HG03045 (cell line): ENCODE results near the gene SLC8A3.

ENCODE experiments used
- ATAC-seq: cut with Tn5 transposase; IDR thresholded peaks from one replicate; pipeline ENCODE4 v1.9.1; 2021; ENCODE audit warnings: mild to moderate bottlenecking, moderate library complexity; ENCODE audit not compliant: unreplicated experiment

SLC8A3 gene

DNA sequence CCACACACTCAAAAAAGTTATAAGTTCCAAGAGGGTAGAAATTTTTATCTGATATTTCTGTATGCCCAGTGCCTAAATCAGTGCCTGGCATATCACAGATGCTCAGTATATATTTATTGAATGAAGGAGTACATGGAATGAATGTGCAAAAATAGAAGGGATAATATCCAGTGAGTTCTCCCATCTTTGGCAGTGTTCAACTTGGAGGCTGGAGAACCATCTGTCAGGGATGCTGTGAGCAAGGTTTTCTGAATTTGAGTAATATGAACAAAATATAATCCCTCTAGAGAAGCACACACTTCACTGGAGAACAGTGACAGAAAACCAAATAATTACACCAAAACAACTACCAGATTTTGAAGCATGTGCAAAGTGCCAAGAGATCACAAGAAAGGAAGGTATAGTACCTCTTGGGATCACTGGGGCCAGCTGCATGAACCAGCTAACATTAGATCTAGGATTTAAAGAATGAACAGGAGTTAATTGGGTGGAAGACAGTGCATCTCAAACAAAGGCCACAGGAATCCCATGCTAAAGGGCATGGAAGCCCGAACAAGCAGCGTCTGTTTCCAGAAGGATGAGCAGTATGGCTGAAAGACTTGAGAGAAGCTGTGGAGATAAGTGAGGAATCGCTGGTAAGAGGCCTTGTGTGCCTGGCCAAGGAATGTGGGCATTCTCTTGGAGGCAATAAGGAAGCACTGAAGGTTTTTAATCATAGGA, 11.5 kb downstream of the SLC8A3 start:
- ATAC-seq = no peak

GRCh38 chr14:70173569-70173968, 15.2 kb downstream of the SLC8A3 start:
- no peak for ATAC-seq

DNA sequence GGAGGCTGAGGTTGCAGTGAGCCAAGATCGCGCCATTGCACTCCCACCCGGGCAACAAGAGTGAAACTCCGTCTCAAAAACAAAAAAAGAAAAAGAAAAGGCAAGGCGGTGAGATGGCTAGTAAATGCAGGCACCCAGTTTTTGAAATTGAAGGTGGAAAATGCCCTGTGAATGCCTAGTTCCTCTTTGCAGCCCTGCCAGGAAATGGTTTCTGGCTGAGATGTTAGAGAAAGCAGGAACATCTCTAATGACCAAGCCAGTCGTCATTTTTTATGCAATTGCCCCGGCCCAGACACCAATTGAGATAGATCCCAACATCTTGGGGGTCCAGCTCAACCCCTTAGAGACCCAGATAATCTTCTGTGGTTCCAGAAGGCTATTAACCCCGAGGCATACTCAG, 17.0 kb downstream of the SLC8A3 start:
- no peak for ATAC-seq

- no peak for ATAC-seq
Measured at GRCh38 chr14:70170976-70171375, 17.8 kb downstream of the SLC8A3 start.

DNA sequence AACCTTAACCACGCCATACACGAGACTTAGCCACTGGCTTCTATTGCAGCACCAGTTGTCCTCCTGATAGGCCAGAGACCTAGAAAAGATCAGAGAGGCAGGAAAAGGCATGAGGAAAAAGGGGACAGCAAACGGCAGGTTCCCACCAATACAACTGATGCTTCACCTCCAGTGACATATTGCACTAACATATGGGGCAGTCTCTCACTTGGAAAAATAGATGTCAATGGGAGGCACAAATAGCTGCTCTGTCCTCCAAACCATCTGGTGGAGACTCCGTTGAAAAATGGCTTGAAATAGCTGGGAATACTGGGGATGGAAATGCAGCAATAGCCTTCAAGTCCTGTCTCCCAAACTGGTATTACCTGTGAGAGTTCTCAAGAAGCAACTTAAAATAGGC, 20.3 kb downstream of the SLC8A3 start:
- no peak for ATAC-seq

GRCh38 chr14:70166530-70167203, 22.1 kb downstream of the SLC8A3 start:
- no peak for ATAC-seq

GRCh38 chr14:70162358-70162757, 26.4 kb downstream of the SLC8A3 start:
- no peak for ATAC-seq

GRCh38 chr14:70156592-70156991, 32.2 kb downstream of the SLC8A3 start:
- no peak for ATAC-seq

- no peak for ATAC-seq
Measured at GRCh38 chr14:70152704-70153103, 36.0 kb downstream of the SLC8A3 start.

GRCh38 chr14:70152081-70152480, 36.7 kb downstream of the SLC8A3 start:
- ATAC-seq = no peak

DNA sequence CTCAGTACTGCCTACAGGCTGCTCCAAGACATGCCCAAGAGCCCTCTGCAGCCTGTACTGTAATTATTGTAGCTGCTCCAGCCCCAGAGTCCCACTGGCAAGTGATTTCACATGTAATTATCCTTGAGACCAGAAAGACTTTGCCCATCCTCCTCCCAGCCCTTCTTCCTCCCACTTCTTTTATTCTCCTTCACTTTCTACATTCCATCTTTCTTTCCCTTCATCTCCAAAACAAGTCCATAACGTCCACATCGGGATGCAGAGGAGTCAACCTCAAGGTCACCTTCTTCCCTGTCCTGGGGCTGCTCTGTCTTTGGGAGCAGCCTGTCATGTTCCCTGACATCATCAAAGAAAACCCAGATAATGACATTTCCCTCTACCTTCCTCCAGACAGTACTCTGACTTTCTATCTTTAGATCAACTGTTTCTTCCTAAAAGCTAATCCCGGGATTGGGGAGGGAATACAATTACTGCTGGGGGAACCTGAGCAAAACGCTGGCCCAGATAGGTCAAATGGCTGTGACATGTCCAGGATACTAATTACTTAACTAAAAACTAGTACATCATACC, 39.1 kb downstream of the SLC8A3 start:
- no peak for ATAC-seq

- ATAC-seq = no peak
Measured at GRCh38 chr14:70148911-70149595, 39.7 kb downstream of the SLC8A3 start.

DNA sequence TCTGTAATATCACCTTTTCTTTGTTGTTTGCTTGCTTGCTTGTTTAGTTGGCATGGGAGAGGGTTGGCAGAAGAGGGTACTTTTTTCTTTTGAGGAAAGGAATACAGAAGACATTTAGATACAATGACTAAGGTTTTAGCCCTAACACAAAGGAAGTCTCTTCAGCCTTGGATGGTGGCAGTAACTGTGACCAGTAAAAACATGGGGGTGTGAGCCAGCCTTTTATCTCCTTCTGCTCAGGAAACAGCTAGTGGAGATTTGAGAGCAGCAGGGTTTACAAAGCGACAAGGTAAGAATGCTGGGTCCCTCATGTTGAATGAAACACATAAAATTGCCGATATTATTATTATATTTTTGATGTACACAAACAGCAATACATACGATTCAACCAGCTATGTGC, 40.4 kb downstream of the SLC8A3 start:
- ATAC-seq = no peak

DNA sequence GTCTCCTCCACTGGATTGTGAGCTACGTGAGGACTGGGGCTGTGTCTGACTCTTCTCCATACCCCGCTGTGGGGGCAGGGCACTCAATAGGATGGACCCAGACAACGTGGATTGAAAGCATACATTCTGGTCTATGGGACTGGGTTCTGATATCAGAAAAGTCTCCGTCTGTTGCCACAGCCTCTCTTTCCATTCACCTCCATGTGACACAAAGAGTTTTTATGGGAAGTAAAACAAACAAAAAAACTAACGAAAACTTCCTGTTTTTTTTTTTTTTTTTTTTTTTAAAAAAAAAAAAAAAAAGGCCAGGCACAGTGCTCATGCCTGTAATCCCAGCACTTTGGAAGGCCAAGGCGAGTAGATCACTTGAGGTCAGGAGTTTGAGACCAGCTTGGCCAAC, 44.7 kb downstream of the SLC8A3 start:
- no peak for ATAC-seq

DNA sequence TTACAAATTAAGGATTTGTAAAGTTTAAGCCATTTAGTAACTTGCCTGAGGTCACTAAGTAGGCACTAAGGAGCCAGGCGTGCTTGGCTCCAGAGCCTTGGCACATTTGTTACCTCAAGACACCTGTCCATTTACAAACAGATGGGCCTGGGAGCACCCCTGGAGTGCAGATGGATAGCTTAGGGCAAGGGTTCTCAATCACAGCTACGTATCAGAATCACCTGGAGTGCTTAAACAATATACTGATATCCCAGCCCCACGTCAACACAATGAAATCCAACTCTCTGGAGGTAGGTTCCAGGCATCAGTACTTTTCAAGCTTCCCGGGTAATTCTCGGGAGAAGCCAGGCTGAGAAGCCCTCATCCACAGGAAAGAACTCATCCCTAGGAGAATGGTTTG, 45.4 kb downstream of the SLC8A3 start:
- ATAC-seq = no peak

DNA sequence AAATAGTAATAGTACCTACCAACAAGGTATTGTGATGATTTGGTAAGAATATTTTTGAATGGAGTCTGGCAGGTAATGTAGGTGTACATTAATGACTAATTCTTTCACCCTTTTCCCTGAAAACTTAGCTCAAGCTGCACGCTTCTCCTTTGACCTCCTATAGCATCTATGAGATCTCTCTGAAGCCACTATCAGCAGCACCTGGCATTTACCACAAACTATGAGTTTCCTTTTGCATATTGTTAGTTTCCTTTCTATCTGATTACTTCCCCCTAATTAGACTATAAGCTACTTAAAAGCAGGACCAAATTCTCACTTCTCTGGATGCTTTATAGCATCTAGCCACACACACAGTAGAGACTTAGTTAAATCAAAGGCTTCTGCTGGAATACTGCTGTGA, 48.1 kb downstream of the SLC8A3 start:
- no peak for ATAC-seq

- no peak for ATAC-seq
Measured at GRCh38 chr14:70139384-70139783, 49.4 kb downstream of the SLC8A3 start.

GRCh38 chr14:70137788-70138187, 51.0 kb downstream of the SLC8A3 start:
- no peak for ATAC-seq

DNA sequence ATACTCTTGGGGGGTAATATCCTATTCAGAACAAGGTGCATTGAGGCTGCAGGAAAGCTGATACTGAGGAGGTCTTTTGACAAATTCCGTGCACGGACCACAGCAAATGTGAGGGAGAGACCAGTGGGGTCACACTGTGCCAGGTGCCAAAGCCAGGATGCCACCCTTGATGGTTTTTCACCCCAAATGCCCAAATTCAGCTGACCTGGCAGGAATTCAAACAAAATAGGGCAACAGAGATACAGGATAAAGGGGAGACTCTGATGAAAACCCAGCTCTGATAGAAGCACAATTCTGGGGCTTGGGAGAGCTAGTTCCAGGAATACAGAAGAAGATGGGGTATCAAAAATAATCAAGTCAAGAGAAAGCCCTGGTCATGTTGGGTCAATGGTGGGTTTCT, 55.3 kb downstream of the SLC8A3 start:
- no peak for ATAC-seq

DNA sequence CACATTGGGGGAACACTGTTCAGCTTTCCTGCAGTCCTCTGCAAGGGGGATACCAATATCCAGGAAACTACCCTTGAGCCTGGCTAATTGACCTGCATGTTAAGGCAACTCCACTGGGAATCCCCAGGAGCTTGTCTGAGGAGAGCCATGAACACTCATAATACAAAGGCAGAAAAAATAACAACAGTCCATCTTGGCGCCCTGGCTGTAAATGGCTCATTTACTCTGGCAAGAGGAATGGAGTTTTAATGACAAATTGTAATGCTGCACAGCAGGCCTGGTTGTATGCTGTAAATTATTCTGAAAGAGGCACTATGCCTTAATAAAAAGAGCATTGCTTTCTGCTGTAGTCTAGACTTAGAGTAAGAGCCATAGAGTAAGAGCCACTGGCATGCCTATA, 58.3 kb downstream of the SLC8A3 start:
- no peak for ATAC-seq

DNA sequence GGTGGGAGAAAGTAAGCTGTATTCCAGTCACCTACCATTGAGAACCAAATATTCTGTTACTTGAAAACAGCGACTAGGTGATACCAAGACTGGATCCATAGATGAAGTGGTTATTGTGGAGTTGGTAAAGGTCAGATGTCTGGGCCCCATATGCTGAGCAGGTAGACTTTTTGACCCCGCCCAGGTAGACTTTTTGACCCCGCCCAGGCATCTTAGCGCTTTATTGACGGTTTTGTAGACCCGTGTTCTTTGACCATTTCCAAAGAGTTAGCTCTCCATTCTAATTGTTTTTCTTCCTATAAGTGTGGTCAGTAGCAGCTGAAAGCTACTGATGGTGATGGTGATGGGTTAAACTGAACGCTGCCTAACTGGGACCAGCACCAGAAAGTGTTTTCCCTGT, 61.6 kb downstream of the SLC8A3 start:
- ATAC-seq = no peak

- no peak for ATAC-seq
Measured at GRCh38 chr14:70123796-70124195, 65.0 kb downstream of the SLC8A3 start.
